ENCODE results near the gene PLK5. TPM values are rescaled to one million over a fixed set of nuclear protein-coding genes. Genes with fewer than 3 reads are reported as not detected.
A peak's percentile ranks its signal among the peaks of the same experiment; 100 is the strongest.

The PLK5 gene
- total RNA-seq, 1 donor from 2014 or later, result not detected

DNA sequence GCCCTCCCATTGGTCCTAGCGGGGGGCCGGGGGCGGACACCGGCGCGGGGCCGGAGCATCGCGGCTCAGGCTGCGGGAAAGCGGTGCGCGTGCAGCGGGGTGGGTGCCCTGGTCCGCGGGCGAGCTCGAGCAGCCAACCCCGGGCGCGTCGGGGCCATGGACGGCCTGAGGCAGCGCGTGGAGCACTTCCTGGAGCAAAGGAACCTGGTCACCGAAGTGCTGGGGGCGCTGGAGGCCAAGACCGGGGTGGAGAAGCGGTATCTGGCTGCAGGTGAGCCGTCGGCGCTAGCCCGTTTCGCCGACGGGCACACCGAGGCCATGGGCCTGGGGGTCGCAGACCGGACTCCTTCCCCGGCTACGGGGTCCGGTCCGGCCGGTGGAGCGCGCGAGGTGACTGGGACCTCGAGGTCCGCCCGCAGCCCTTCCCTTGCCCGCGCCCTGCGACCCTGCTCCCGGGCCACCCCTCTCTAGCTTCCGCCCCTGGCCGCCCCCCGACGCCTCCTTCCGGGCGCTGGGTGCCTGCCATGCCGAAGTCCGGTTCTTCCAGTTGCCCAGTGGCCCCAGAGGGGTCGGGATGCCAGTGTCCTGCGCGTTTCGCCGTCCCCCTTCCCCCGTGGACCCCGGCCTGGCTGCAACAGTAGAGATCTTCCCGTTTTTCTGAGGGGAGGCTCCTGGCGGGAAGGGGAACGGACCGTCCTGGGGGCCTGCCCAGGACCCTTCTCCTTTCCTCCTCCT is 32.6 kb upstream of the PLK5 start, which contains the start of gene REEP6:
REEP6 (plus strand) TSS at position 68 of the 735 bp plus-strand sequence; CDS start at position 157, 89 bp downstream.
- H3K9me3 Mint-ChIP-seq, result no peaks in the 10 kb centered on the region
- peaks cover 9% of the 10 kb centered on the region for H3K4me1 Mint-ChIP-seq
- no peak for DNase-seq (ENCODE audit: low read depth, low spot score)
- H3K27ac Mint-ChIP-seq (ENCODE audit: unreplicated experiment), result peak within 1 kb of the TSS; percentile 100
- H3K4me3 Mint-ChIP-seq, result peak within 1 kb of the TSS; percentile 92
- H3K36me3 Mint-ChIP-seq (ENCODE audit: low read depth), result no peaks in the 10 kb centered on the region
- H3K27me3 Mint-ChIP-seq (ENCODE audit: low read depth), result peaks cover 23% of the 10 kb centered on the region
- TF ChIP-seq, protein P1, sequence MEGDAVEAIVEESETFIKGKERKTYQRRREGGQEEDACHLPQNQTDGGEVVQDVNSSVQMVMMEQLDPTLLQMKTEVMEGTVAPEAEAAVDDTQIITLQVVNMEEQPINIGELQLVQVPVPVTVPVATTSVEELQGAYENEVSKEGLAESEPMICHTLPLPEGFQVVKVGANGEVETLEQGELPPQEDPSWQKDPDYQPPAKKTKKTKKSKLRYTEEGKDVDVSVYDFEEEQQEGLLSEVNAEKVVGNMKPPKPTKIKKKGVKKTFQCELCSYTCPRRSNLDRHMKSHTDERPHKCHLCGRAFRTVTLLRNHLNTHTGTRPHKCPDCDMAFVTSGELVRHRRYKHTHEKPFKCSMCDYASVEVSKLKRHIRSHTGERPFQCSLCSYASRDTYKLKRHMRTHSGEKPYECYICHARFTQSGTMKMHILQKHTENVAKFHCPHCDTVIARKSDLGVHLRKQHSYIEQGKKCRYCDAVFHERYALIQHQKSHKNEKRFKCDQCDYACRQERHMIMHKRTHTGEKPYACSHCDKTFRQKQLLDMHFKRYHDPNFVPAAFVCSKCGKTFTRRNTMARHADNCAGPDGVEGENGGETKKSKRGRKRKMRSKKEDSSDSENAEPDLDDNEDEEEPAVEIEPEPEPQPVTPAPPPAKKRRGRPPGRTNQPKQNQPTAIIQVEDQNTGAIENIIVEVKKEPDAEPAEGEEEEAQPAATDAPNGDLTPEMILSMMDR (conservative IDR thresholded peaks at IDR 0.05), result no peak

DNA sequence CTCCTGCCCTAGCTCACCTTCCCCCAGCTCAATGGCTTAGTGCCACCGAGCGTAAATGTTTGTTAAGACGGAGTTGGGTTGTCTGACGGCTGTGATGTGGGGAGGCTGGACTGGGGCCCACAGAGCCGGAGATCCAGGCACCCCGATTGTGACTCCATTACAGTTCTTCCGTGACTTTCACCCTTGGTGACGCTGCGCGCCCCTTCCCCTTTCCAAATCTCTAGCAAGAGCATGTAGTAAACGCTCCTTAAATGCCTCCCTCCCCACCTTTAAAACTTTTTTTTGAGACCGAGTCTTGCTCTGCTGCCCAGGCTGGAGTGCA is 32.1 kb upstream of the PLK5 start:
- DNase-seq (ENCODE audit: low read depth, low spot score), result no peak
- peak overlapping the region; percentile 85 for H3K4me3 Mint-ChIP-seq
- no peak overlapping the region for H3K27ac Mint-ChIP-seq (ENCODE audit: unreplicated experiment)
- H3K27me3 Mint-ChIP-seq (ENCODE audit: low read depth), result peaks cover 23% of the 10 kb centered on the region
- peaks cover 13% of the 10 kb centered on the region for H3K4me1 Mint-ChIP-seq
- TF ChIP-seq, protein P1 (conservative IDR thresholded peaks at IDR 0.05), result no peak
- H3K36me3 Mint-ChIP-seq (ENCODE audit: low read depth), result no peaks in the 10 kb centered on the region
- no peaks in the 10 kb centered on the region for H3K9me3 Mint-ChIP-seq

DNA sequence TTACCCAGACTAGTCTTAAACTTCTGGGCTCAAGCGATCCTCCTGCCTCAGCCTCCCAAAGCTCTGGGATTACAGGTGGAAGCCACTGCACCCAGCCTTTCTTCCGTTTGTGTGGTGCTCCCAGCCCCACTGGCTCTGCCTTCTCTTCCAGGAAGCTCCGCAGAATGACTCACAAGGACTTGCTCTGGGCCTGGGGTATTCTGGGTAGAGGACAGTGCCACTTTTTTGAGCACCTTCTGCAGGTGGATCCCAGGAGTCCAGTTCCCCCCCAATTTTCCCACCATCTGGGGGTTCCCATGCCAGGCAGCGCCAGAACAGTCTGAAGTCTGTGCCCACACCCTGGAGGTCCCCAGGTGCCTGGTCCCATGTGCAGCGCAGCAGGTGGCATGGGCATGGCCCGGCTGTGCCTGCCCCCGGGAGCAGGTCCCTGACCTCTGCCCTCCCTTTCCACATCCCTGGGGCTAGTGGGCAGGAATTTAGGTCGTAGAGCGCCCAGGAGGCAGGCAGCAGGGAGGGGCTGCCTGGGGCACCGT is 31.3 kb upstream of the PLK5 start:
- Mint-ChIP-seq H3K4me1 (peaks cover 13% of the 10 kb centered on the region), H3K4me3 (peak overlapping the region; percentile 31), H3K27me3 (ENCODE audit: low read depth) (peaks cover 23% of the 10 kb centered on the region), H3K36me3 (ENCODE audit: low read depth) (no peaks in the 10 kb centered on the region), H3K27ac (ENCODE audit: unreplicated experiment) (no peak overlapping the region), H3K9me3 (no peaks in the 10 kb centered on the region)
- DNase-seq (ENCODE audit: low read depth, low spot score), result no peak
- TF ChIP-seq, protein P1 (conservative IDR thresholded peaks at IDR 0.05), result no peak

DNA sequence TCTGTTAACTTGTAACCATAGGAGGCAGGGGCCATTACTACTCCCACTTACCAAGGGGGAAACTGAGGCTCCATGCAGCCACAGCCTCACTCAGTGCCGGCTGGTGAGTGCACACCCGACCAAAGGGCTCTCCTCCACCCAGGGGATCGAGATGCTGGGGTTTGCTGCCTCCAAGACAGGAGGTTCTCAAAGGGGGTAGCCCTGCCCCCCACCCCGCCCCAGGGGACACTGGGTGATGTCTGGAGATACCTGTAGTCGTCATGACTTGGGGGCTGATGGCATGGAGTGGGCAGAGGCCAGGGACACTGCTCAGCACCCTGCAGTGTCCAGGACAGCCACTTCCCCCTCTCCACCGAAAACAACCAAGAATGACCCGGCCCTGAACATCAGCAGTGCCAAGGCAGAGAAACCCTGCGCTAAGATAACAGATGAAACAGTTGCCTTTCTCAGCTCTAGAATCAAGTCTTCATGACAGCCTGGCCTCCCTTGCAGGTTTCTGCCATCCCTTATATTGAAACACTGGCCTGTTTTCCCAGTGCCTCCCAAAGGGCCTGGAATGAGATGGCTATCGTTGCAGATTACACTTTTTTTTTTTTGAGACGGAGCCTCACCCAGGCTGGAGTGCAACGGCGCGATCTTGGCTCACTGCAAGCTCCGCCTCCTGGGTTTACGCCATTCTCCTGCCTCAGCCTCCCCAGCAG is 29.6 kb upstream of the PLK5 start:
- no peak for DNase-seq (ENCODE audit: low read depth, low spot score)
- Mint-ChIP-seq H3K27me3 (ENCODE audit: low read depth) (peaks cover 23% of the 10 kb centered on the region), H3K27ac (ENCODE audit: unreplicated experiment) (no peak overlapping the region), H3K36me3 (ENCODE audit: low read depth) (no peaks in the 10 kb centered on the region), H3K4me3 (peak overlapping the region; percentile 38), H3K9me3 (no peaks in the 10 kb centered on the region), H3K4me1 (peaks cover 13% of the 10 kb centered on the region)
- TF ChIP-seq, protein P1 (conservative IDR thresholded peaks at IDR 0.05), result no peak

DNA sequence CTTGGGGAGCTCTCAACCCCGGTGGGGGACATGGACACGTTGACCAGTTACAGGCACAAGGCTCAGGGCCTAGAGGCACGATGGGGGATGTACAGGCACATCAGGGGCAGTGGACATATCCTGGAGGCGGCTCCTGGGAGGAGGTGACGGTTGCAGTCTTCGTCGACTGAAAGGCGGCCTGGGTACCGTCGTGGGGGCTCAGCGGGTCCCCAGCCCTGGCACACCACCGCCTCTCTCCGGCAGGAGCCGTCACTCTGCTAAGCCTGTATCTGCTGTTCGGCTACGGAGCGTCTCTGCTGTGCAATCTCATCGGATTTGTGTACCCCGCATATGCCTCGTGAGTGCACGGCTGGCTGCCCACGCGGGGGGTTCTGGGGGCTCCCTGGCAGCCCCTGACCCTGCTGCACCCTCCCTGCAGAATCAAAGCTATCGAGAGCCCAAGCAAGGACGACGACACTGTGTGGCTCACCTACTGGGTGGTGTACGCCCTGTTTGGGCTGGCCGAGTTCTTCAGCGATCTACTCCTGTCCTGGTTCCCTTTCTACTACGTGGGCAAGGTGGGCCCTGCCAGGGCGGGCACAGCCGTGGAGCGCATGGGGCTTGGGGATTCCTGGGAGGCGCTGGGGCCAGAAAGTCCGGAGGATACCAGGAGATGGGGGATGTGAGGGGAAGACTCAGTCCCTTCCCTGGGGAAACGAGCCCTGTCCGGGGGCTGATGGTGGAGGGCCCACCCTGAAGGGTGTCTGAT is 28.7 kb upstream of the PLK5 start:
- Mint-ChIP-seq H3K4me3 (no peak overlapping the region), H3K36me3 (ENCODE audit: low read depth) (no peaks in the 10 kb centered on the region), H3K27me3 (ENCODE audit: low read depth) (peaks cover 23% of the 10 kb centered on the region), H3K4me1 (peaks cover 13% of the 10 kb centered on the region), H3K27ac (ENCODE audit: unreplicated experiment) (no peak overlapping the region), H3K9me3 (no peaks in the 10 kb centered on the region)
- DNase-seq (ENCODE audit: low read depth, low spot score), result no peak
- TF ChIP-seq, protein P1 (conservative IDR thresholded peaks at IDR 0.05), result no peak
